Liver (tissue), 9 donors: Measurements from ENCODE around the gene WDR90. TPM values are rescaled to one million over a fixed set of nuclear protein-coding genes. Genes with fewer than 3 reads are reported as not detected.

Experiments used
- DNase-seq: peaks from one replicate; pipeline ENCODE4 v3.0.0-alpha.2; 2017; ENCODE audit warnings: low spot score
- H3K27ac ChIP-seq, 2 donors: one replicate each; pipeline ENCODE4 v1.7.0; 2013; ENCODE audit warnings: inconsistent platforms in 2 of 2, low read length in 2 of 2, control low read depth in 1 of 2, low read depth in 1 of 2, mild to moderate bottlenecking in 1 of 2
- H3K27me3 ChIP-seq, 4 donors: one replicate each; pipeline versions ENCODE4 v1.6.1 to v1.7.0; 2013; ENCODE audit warnings: low read length in 3 of 4, inconsistent platforms in 1 of 4, mild to moderate bottlenecking in 1 of 4, moderate library complexity in 1 of 4; ENCODE audit not compliant: control insufficient read depth in 4 of 4, insufficient read depth in 4 of 4
- H3K36me3 ChIP-seq, 4 donors: one replicate each; pipeline versions ENCODE4 v1.6.1 to v1.7.0; 2013; ENCODE audit warnings: low read length in 3 of 4, mild to moderate bottlenecking in 3 of 4, low read depth in 1 of 4, moderate library complexity in 1 of 4; ENCODE audit not compliant: control insufficient read depth in 4 of 4, insufficient read depth in 3 of 4
- H3K4me1 ChIP-seq, 4 donors: one replicate each; pipeline versions ENCODE4 v1.6.1 to v1.7.0; 2013; ENCODE audit warnings: low read length in 3 of 4, mild to moderate bottlenecking in 3 of 4, moderate library complexity in 1 of 4; ENCODE audit not compliant: control insufficient read depth in 4 of 4, insufficient read depth in 4 of 4
- H3K4me3 ChIP-seq, 3 donors: one replicate each; pipeline versions ENCODE4 v1.6.1 to v1.7.0; 2013; ENCODE audit warnings: low read length in 3 of 3, control low read depth in 1 of 3, low read depth in 1 of 3, mild to moderate bottlenecking in 1 of 3
- H3K9ac ChIP-seq, 2 donors: one replicate each; pipeline ENCODE4 v1.7.0; 2013; ENCODE audit warnings: low read length in 2 of 2, mild to moderate bottlenecking in 2 of 2, moderate library complexity in 2 of 2, control low read depth in 1 of 2, low read depth in 1 of 2
- H3K9me3 ChIP-seq, 4 donors: one replicate each; pipeline versions ENCODE4 v1.6.1 to v1.7.0; 2013; ENCODE audit warnings: low read length in 3 of 4; ENCODE audit not compliant: control insufficient read depth in 4 of 4
- EGR1 ChIP-seq, 2 donors: IDR thresholded peaks; 2 replicates each; pipeline ENCODE4 v1.6.1; 2016 to 2018; ENCODE audit warnings: antibody characterized with exemption in 2 of 2, low read depth in 2 of 2
- FOXA1 ChIP-seq: IDR thresholded peaks from 2 replicates; pipeline ENCODE4 v1.6.1; 2016; ENCODE audit warnings: antibody characterized with exemption
- FOXA2 ChIP-seq: IDR thresholded peaks from 2 replicates; pipeline ENCODE4 v1.6.1; 2016; ENCODE audit warnings: antibody characterized with exemption
- GABPA ChIP-seq, 2 donors: IDR thresholded peaks in 1 of 2; conservative IDR thresholded peaks in 1 of 2; 2 replicates each; pipeline ENCODE4 v1.6.1; 2016; ENCODE audit warnings: antibody characterized with exemption in 2 of 2, mild to moderate bottlenecking in 1 of 2, moderate library complexity in 1 of 2
- HNF4A ChIP-seq, 2 donors: conservative IDR thresholded peaks; 2 replicates each; pipeline ENCODE4 v1.6.1; 2016; ENCODE audit warnings: antibody characterized with exemption in 2 of 2, mild to moderate bottlenecking in 2 of 2
- JUND ChIP-seq, 2 donors: IDR thresholded peaks; 2 replicates each; pipeline ENCODE4 v1.6.1; 2016; ENCODE audit warnings: antibody characterized with exemption in 2 of 2
- NR2F2 ChIP-seq: IDR thresholded peaks from 2 replicates; pipeline ENCODE4 v1.6.1; 2016; ENCODE audit warnings: antibody characterized with exemption
- RAD21 ChIP-seq, 2 donors: IDR thresholded peaks; 2 replicates each; pipeline ENCODE4 v1.6.1; 2016; ENCODE audit warnings: antibody characterized with exemption in 2 of 2, mild to moderate bottlenecking in 2 of 2
- RXRA ChIP-seq, 2 donors: IDR thresholded peaks; 2 replicates each; pipeline ENCODE4 v1.6.1; 2017 to 2018; ENCODE audit warnings: antibody characterized with exemption in 2 of 2, mild to moderate bottlenecking in 1 of 2
- SP1 ChIP-seq: IDR thresholded peaks from 2 replicates; pipeline ENCODE4 v1.6.1; 2018; ENCODE audit warnings: antibody characterized with exemption, mild to moderate bottlenecking
- TAF1 ChIP-seq: conservative IDR thresholded peaks from 2 replicates; pipeline ENCODE4 v1.6.1; 2016; ENCODE audit warnings: antibody characterized with exemption, mild to moderate bottlenecking
- WGBS: extraction: QIAGEN DNeasy Blood & Tissue Kit; methylation state at CpG from one replicate; pipeline ENCODE4 v1.1.7; 2013; 5-methylcytosine and 5-hydroxymethylcytosine counted together
- polyA plus RNA-seq, 2 donors: library from polyadenylated mRNA; stranded (reverse) in 1 of 2; unstranded in 1 of 2; fragments of 200-250 nt in 1 of 2; fragments of >200 nt in 1 of 2; fragmentation: Nextera tagmentation in 1 of 2; extraction: Ambion mirVana in 1 of 2; gene quantifications; one replicate each; pipeline versions ENCODE4 v1.2.1 to v1.2.3, GENCODE V29; 2013 to 2015
- total RNA-seq, 2 donors: library from RNA; depleted of rRNA; stranded (reverse); fragments of >200 nt; gene quantifications; one replicate each; pipeline ENCODE4 v1.2.3, GENCODE V29; 2014
- TF ChIP-seq, protein P1 (sequence below): IDR thresholded peaks from 2 replicates; pipeline ENCODE4 v1.6.1; 2016; ENCODE audit warnings: antibody characterized with exemption, mild to moderate bottlenecking
- TF ChIP-seq, protein P2 (sequence below): fragments of 150-350 bp; IDR thresholded peaks from 2 replicates; pipeline ENCODE4 v1.5.1; 2017; ENCODE audit warnings: improper control_type of control experiment, low read depth, low read length; ENCODE audit not compliant: missing input control
- TF ChIP-seq, protein P3 (sequence below): IDR thresholded peaks from 2 replicates; pipeline ENCODE4 v1.6.1; 2016; ENCODE audit warnings: antibody characterized with exemption
- TF ChIP-seq, protein P4 (sequence below): IDR thresholded peaks from 2 replicates; pipeline ENCODE4 v1.6.1; 2016; ENCODE audit warnings: antibody characterized with exemption
- TF ChIP-seq, protein P5 (sequence below): IDR thresholded peaks from 2 replicates; pipeline ENCODE4 v1.6.1; 2016; ENCODE audit warnings: antibody characterized with exemption
- donor health status: healthy.
- donor health status: healthy.
- donor health status: healthy.
- donor health status: healthy.
- donor health status: healthy.

The WDR90 gene
- total and polyA plus RNA-seq, 4 donors = 4.7 to 13.4 (median 7.9) TPM

DNA sequence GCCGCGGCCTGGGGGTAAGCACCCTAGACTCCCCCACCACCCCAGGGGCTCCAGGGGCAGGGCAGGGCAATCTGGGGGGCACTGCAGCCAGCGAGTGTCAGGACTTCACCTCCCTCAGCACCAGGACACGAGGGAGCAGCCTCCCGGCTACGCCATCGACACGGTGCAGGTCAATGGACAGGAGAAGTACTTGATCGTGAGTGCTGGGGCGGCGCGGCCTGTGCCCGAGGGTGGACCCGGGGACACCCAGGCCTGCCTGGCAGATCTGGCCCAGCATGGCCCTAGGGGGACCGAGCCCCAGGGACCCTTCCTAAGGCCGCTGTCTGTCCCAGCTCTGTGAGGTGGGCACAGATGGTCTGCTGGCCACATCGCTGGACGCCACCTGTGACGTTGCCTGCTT is 23.2 kb downstream of the WDR90 start:
- peaks cover 5 to 37% (median 19%) of the 10 kb centered on the region in 4 donors for H3K36me3 ChIP-seq
- no peak overlapping the region for H3K4me3 ChIP-seq
- no peaks in the 10 kb centered on the region for H3K9me3 ChIP-seq
- TF ChIP-seq SP1 (no peak), NR2F2 (no peak), JUND (IDR thresholded peaks at IDR 0.05) (no peak), EGR1 (IDR thresholded peaks at IDR 0.05; ENCODE audit: low read depth in 2 of 2) (no peak)
- TF ChIP-seq, protein P1, sequence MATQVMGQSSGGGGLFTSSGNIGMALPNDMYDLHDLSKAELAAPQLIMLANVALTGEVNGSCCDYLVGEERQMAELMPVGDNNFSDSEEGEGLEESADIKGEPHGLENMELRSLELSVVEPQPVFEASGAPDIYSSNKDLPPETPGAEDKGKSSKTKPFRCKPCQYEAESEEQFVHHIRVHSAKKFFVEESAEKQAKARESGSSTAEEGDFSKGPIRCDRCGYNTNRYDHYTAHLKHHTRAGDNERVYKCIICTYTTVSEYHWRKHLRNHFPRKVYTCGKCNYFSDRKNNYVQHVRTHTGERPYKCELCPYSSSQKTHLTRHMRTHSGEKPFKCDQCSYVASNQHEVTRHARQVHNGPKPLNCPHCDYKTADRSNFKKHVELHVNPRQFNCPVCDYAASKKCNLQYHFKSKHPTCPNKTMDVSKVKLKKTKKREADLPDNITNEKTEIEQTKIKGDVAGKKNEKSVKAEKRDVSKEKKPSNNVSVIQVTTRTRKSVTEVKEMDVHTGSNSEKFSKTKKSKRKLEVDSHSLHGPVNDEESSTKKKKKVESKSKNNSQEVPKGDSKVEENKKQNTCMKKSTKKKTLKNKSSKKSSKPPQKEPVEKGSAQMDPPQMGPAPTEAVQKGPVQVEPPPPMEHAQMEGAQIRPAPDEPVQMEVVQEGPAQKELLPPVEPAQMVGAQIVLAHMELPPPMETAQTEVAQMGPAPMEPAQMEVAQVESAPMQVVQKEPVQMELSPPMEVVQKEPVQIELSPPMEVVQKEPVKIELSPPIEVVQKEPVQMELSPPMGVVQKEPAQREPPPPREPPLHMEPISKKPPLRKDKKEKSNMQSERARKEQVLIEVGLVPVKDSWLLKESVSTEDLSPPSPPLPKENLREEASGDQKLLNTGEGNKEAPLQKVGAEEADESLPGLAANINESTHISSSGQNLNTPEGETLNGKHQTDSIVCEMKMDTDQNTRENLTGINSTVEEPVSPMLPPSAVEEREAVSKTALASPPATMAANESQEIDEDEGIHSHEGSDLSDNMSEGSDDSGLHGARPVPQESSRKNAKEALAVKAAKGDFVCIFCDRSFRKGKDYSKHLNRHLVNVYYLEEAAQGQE = no peak
- TF ChIP-seq, protein P2, sequence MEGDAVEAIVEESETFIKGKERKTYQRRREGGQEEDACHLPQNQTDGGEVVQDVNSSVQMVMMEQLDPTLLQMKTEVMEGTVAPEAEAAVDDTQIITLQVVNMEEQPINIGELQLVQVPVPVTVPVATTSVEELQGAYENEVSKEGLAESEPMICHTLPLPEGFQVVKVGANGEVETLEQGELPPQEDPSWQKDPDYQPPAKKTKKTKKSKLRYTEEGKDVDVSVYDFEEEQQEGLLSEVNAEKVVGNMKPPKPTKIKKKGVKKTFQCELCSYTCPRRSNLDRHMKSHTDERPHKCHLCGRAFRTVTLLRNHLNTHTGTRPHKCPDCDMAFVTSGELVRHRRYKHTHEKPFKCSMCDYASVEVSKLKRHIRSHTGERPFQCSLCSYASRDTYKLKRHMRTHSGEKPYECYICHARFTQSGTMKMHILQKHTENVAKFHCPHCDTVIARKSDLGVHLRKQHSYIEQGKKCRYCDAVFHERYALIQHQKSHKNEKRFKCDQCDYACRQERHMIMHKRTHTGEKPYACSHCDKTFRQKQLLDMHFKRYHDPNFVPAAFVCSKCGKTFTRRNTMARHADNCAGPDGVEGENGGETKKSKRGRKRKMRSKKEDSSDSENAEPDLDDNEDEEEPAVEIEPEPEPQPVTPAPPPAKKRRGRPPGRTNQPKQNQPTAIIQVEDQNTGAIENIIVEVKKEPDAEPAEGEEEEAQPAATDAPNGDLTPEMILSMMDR = no peak
- DNase-seq = no peak
- no peaks in the 10 kb centered on the region for H3K27me3 ChIP-seq
- H3K4me1 ChIP-seq = peaks cover 12 to 33% (median 18%) of the 10 kb centered on the region in 4 donors
- H3K9ac ChIP-seq = no peak overlapping the region
- no peak overlapping the region for H3K27ac ChIP-seq
- 95% methylated on average over 19 of the region's 19 CpGs for WGBS

DNA sequence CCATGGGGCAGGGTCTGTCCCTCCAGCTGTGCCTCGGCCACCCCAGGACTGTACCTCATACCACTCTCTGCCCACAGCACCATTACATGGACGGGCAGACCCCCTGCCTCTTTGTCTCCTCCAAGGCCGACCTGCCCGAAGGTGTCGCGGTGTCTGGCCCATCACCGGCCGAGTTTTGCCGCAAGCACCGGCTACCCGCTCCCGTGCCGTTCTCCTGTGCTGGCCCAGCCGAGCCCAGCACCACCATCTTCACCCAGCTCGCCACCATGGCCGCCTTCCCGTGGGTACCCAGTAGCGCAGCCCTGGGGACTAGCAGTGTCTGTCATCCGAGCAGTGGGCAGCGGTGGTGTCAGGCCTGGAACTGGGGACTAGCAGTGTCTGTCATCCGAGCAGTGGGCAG is 23.7 kb downstream of the WDR90 start:
- 95% methylated on average over 21 of the region's 21 CpGs for WGBS
- TF ChIP-seq HNF4A (conservative IDR thresholded peaks at IDR 0.05) (no peak), GABPA (IDR thresholded peaks at IDR 0.05 in 1 of 2, conservative IDR thresholded peaks at IDR 0.05 in 1 of 2) (no peak), RAD21 (IDR thresholded peaks at IDR 0.05) (no peak), TAF1 (no peak), EGR1 (IDR thresholded peaks at IDR 0.05; ENCODE audit: low read depth in 2 of 2) (no peak), RXRA (IDR thresholded peaks at IDR 0.05) (no peak)

DNA sequence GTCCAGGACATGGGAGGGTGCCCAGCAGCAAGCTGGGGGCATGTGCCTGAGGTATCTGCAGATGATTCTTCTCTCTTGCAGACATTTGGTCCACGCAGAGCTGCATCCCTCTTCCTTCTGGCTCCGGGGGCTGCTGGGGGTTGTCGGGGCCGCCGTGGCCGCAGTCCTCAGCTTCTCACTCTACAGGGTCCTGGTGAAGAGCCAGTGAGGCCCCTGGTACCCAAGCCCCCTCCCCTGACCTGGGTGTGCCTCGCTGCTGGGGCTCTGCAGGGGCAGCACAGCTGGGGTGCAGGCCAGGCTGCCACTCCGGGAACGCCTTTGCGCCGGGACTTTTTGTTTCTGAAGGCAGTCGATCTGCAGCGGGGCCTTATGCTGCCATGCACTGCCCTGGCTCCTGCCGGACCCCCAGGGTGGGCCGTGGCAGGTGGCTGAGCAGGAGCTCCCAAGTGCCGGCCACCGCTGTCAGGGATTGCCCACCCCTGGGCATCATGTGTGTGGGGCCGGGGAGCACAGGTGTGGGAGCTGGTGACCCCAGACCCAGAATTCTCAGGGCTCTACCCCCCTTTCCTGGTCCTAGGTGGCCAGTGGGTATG is 24.3 kb downstream of the WDR90 start:
- no peak overlapping the region for H3K9ac ChIP-seq
- peaks cover 5 to 37% (median 19%) of the 10 kb centered on the region in 4 donors for H3K36me3 ChIP-seq
- H3K27me3 ChIP-seq = no peaks in the 10 kb centered on the region
- DNase-seq = no peak
- H3K4me1 ChIP-seq = peaks cover 9 to 27% (median 15%) of the 10 kb centered on the region in 4 donors
- H3K27ac ChIP-seq = no peak overlapping the region
- no peak overlapping the region for H3K4me3 ChIP-seq
- 96% methylated on average over 18 of the region's 18 CpGs for WGBS
- H3K9me3 ChIP-seq = no peaks in the 10 kb centered on the region
- no peak for TF ChIP-seq GABPA (IDR thresholded peaks at IDR 0.05 in 1 of 2, conservative IDR thresholded peaks at IDR 0.05 in 1 of 2)
- TF ChIP-seq, protein P3, sequence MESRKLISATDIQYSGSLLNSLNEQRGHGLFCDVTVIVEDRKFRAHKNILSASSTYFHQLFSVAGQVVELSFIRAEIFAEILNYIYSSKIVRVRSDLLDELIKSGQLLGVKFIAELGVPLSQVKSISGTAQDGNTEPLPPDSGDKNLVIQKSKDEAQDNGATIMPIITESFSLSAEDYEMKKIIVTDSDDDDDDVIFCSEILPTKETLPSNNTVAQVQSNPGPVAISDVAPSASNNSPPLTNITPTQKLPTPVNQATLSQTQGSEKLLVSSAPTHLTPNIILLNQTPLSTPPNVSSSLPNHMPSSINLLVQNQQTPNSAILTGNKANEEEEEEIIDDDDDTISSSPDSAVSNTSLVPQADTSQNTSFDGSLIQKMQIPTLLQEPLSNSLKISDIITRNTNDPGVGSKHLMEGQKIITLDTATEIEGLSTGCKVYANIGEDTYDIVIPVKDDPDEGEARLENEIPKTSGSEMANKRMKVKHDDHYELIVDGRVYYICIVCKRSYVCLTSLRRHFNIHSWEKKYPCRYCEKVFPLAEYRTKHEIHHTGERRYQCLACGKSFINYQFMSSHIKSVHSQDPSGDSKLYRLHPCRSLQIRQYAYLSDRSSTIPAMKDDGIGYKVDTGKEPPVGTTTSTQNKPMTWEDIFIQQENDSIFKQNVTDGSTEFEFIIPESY = no peak
- TF ChIP-seq FOXA2 = no peak
- TF ChIP-seq HNF4A (conservative IDR thresholded peaks at IDR 0.05) = no peak
- TF ChIP-seq JUND (IDR thresholded peaks at IDR 0.05) = no peak
- TF ChIP-seq RAD21 (IDR thresholded peaks at IDR 0.05) = no peak
- TF ChIP-seq, protein P2 = no peak
- no peak for TF ChIP-seq SP1
- no peak for TF ChIP-seq RXRA (IDR thresholded peaks at IDR 0.05)
- TF ChIP-seq, protein P4, sequence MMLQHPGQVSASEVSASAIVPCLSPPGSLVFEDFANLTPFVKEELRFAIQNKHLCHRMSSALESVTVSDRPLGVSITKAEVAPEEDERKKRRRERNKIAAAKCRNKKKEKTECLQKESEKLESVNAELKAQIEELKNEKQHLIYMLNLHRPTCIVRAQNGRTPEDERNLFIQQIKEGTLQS = no peak
- TF ChIP-seq FOXA1 = no peak
- TF ChIP-seq NR2F2 = no peak
- TF ChIP-seq, protein P5, sequence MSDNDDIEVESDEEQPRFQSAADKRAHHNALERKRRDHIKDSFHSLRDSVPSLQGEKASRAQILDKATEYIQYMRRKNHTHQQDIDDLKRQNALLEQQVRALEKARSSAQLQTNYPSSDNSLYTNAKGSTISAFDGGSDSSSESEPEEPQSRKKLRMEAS = no peak
- no peak for TF ChIP-seq EGR1 (IDR thresholded peaks at IDR 0.05; ENCODE audit: low read depth in 2 of 2)

More for the DNA sequence above, 23.7 kb downstream of the WDR90 start:
- H3K9me3 ChIP-seq = no peaks in the 10 kb centered on the region
- peaks cover 9 to 28% (median 15%) of the 10 kb centered on the region in 4 donors for H3K4me1 ChIP-seq
- no peak for DNase-seq
- no peak overlapping the region for H3K4me3 ChIP-seq
- no peak overlapping the region for H3K9ac ChIP-seq
- no peak overlapping the region for H3K27ac ChIP-seq
- H3K27me3 ChIP-seq = no peaks in the 10 kb centered on the region
- H3K36me3 ChIP-seq = peaks cover 5 to 37% (median 19%) of the 10 kb centered on the region in 4 donors
